IMR-90 (cell line): ENCODE measurements around the gene KCNH6. TPM values are rescaled to one million over a fixed set of nuclear protein-coding genes. Genes with fewer than 3 reads are reported as not detected.

Experiments used
- ATAC-seq: fragments of 200-7000 bp; cut with Tn5 transposase; 2 replicates; pipeline ENCODE4 v1.9.1; 2020; ENCODE audit warnings: low read depth, mild to moderate bottlenecking, moderate library complexity
- BruUV-seq: library from RNA; stranded (reverse); fragments of 400-500 nt; replicated peaks from 2 replicates; lab custom pipeline; 2021; lab: Mats Ljungman, UMichigan
- CTCF ChIA-PET: fragments of 300-600 bp; formaldehyde crosslinking; extraction: SDS; loops from one replicate; lab custom pipeline; 2021; ENCODE audit warnings: antibody characterized with exemption; lab: Yijun Ruan, JAX
- POLR2A ChIA-PET: fragments of 300-600 bp; sonication (Branson Sonifier 250); formaldehyde crosslinking; loops from one replicate; lab custom pipeline; 2022; ENCODE audit warnings: antibody characterized with exemption; ENCODE audit not compliant: unreplicated experiment; lab: Charles Lee
- DNase-seq: peaks from one replicate; pipeline ENCODE4 v3.0.0; 2013
- H2AFZ ChIP-seq: replicated peaks from 2 replicates; pipeline ENCODE3; 2013; ENCODE audit warnings: low read length, mild to moderate bottlenecking; ENCODE audit not compliant: poor library complexity
- H2AK5ac ChIP-seq: 2 replicates; pipeline ENCODE4 v1.6.1; 2013; ENCODE audit warnings: low read depth, low read length, inconsistent platforms
- H2AK9ac ChIP-seq: replicated peaks from 2 replicates; pipeline ENCODE3; 2013; ENCODE audit warnings: mild to moderate bottlenecking, low read depth, low read length, moderate library complexity; ENCODE audit not compliant: poor library complexity
- H2BK120ac ChIP-seq: 2 replicates; pipeline ENCODE4 v1.6.1; 2013; ENCODE audit warnings: low read depth, low read length, inconsistent platforms
- H2BK15ac ChIP-seq: 3 replicates; pipeline ENCODE4 v1.6.1; 2013; ENCODE audit warnings: low read depth, low read length, inconsistent platforms
- H2BK20ac ChIP-seq: 2 replicates; pipeline ENCODE4 v1.6.1; 2013; ENCODE audit warnings: low read depth, mild to moderate bottlenecking, inconsistent platforms, low read length, moderate library complexity
- H2BK5ac ChIP-seq: 2 replicates; pipeline ENCODE4 v1.6.1; 2013; ENCODE audit warnings: mild to moderate bottlenecking, low read depth, low read length, inconsistent platforms; ENCODE audit not compliant: poor library complexity, severe bottlenecking
- H3K14ac ChIP-seq: replicated peaks from 2 replicates; pipeline ENCODE4 v1.6.1; 2013; ENCODE audit warnings: low read depth, low read length, inconsistent platforms
- H3K18ac ChIP-seq: 2 replicates; pipeline ENCODE4 v1.6.1; 2013; ENCODE audit warnings: low read depth, low read length, control low read depth
- H3K23ac ChIP-seq: 2 replicates; pipeline ENCODE4 v1.6.1; 2013; ENCODE audit warnings: low read depth, low read length, inconsistent platforms
- H3K27ac ChIP-seq: 2 replicates; pipeline ENCODE4 v1.5.1; 2013; ENCODE audit warnings: mild to moderate bottlenecking, control low read depth, low read length; ENCODE audit not compliant: insufficient read depth
- H3K27me3 ChIP-seq: 2 replicates; pipeline ENCODE4 v1.6.1; 2013; ENCODE audit warnings: low read length; ENCODE audit not compliant: control insufficient read depth, insufficient read depth
- H3K36me3 ChIP-seq: 2 replicates; pipeline ENCODE4 v1.6.1; 2013; ENCODE audit warnings: low read length, mixed read lengths; ENCODE audit not compliant: control insufficient read depth, insufficient read depth
- H3K4ac ChIP-seq: 2 replicates; pipeline ENCODE4 v1.6.1; 2013; ENCODE audit warnings: low read depth, low read length, inconsistent platforms
- H3K4me1 ChIP-seq: 2 replicates; pipeline ENCODE4 v1.6.1; 2013; ENCODE audit warnings: low read length, mixed read lengths; ENCODE audit not compliant: control insufficient read depth, insufficient read depth
- H3K4me2 ChIP-seq: 2 replicates; pipeline ENCODE4 v1.6.1; 2013; ENCODE audit warnings: low read depth, mild to moderate bottlenecking, control low read depth, low read length, moderate library complexity
- H3K4me3 ChIP-seq: 2 replicates; pipeline ENCODE4 v1.5.1; 2013; ENCODE audit warnings: low read depth, mild to moderate bottlenecking, control low read depth, low read length, moderate library complexity; ENCODE audit not compliant: insufficient read depth
- H3K56ac ChIP-seq: 2 replicates; pipeline ENCODE4 v1.6.1; 2013; ENCODE audit warnings: low read length, inconsistent platforms; ENCODE audit not compliant: insufficient read depth; ENCODE audit errors: extremely low read depth
- H3K79me1 ChIP-seq, 2 experiments: 2 replicates each; pipeline ENCODE4 v1.6.1; 2013; ENCODE audit warnings: low read length in 2 of 2, inconsistent platforms in 1 of 2, low read depth in 1 of 2
- H3K9ac ChIP-seq: 2 replicates; pipeline ENCODE4 v1.6.1; 2013; ENCODE audit warnings: low read depth, low read length, control low read depth
- H3K9me1 ChIP-seq: 2 replicates; pipeline ENCODE4 v1.6.1; 2013; ENCODE audit warnings: low read length, inconsistent platforms; ENCODE audit not compliant: insufficient read depth
- H3K9me3 ChIP-seq: 2 replicates; pipeline ENCODE4 v1.6.1; 2013; ENCODE audit warnings: low read length; ENCODE audit not compliant: control insufficient read depth, insufficient read depth
- H4K20me1 ChIP-seq: 2 replicates; pipeline ENCODE4 v1.6.1; 2013; ENCODE audit warnings: low read length, inconsistent platforms; ENCODE audit not compliant: insufficient read depth
- H4K5ac ChIP-seq: 2 replicates; pipeline ENCODE4 v1.6.1; 2013; ENCODE audit warnings: mild to moderate bottlenecking, low read depth, low read length, control low read depth
- H4K8ac ChIP-seq, 2 experiments: 2 replicates each; pipeline ENCODE4 v1.6.1; 2013; ENCODE audit warnings: low read depth in 2 of 2, low read length in 2 of 2, control low read depth in 1 of 2, inconsistent platforms in 1 of 2
- H4K91ac ChIP-seq: 2 replicates; pipeline ENCODE4 v1.6.1; 2013; ENCODE audit warnings: low read depth, low read length, inconsistent platforms; ENCODE audit not compliant: insufficient read depth
- BHLHE40 ChIP-seq: fragments of 150-350 bp; IDR thresholded peaks from 2 replicates; pipeline ENCODE4 v1.6.1; 2016; ENCODE audit warnings: mild to moderate bottlenecking, low read depth, low read length
- CEBPB ChIP-seq: IDR thresholded peaks from 2 replicates; pipeline ENCODE4 v1.6.1; 2012; ENCODE audit warnings: low read depth, low read length, improper control_type of control experiment
- CHD1 ChIP-seq: IDR thresholded peaks from 2 replicates; pipeline ENCODE4 v1.6.1; 2012; ENCODE audit warnings: low read depth, low read length, improper control_type of control experiment
- FOS ChIP-seq: fragments of 150-350 bp; IDR thresholded peaks from 2 replicates; pipeline ENCODE4 v1.6.1; 2016; ENCODE audit warnings: low read depth, low read length
- MAFK ChIP-seq: IDR thresholded peaks from 2 replicates; pipeline ENCODE4 v1.6.1; 2012; ENCODE audit warnings: low read depth, low read length, improper control_type of control experiment
- MAZ ChIP-seq: IDR thresholded peaks from 2 replicates; pipeline ENCODE4 v1.6.1; 2012; ENCODE audit warnings: low read depth, mild to moderate bottlenecking, low read length, improper control_type of control experiment, moderate library complexity, borderline replicate concordance
- MXI1 ChIP-seq: IDR thresholded peaks from 2 replicates; pipeline ENCODE4 v1.6.1; 2012; ENCODE audit warnings: low read depth, mild to moderate bottlenecking, low read length, moderate library complexity, borderline replicate concordance
- NFE2L2 ChIP-seq: fragments of 150-350 bp; IDR thresholded peaks from 2 replicates; pipeline ENCODE4 v1.6.1; 2016; ENCODE audit warnings: low read depth, mild to moderate bottlenecking, low read length
- POLR2A ChIP-seq: IDR thresholded peaks from 2 replicates; pipeline ENCODE4 v1.6.1; 2012; ENCODE audit warnings: mild to moderate bottlenecking, low read depth, low read length
- RAD21 ChIP-seq: IDR thresholded peaks from 2 replicates; pipeline ENCODE4 v1.6.1; 2012; ENCODE audit warnings: low read length, improper control_type of control experiment
- RCOR1 ChIP-seq: IDR thresholded peaks from 2 replicates; pipeline ENCODE4 v1.6.1; 2012; ENCODE audit warnings: mild to moderate bottlenecking, low read length, improper control_type of control experiment; ENCODE audit not compliant: insufficient replicate concordance
- RFX5 ChIP-seq: IDR thresholded peaks from 2 replicates; pipeline ENCODE4 v1.8.0; 2012; ENCODE audit warnings: low read depth, mild to moderate bottlenecking, low read length, moderate library complexity
- SMC3 ChIP-seq: fragments of 150-350 bp; IDR thresholded peaks from 2 replicates; pipeline ENCODE4 v1.6.1; 2016; ENCODE audit warnings: low read depth, mild to moderate bottlenecking, antibody characterized with exemption, low read length, moderate library complexity
- USF2 ChIP-seq: fragments of 150-350 bp; IDR thresholded peaks from 2 replicates; pipeline ENCODE4 v1.6.1; 2017; ENCODE audit warnings: mild to moderate bottlenecking, antibody characterized with exemption, low read length, low read depth
- dilution Hi-C: fragments of 300-500 bp; cut with HindIII; formaldehyde crosslinking; loops from one replicate; pipeline ENCODE4 v1.14.3; 2018; ENCODE audit warnings: low sequenced_read_pairs; ENCODE audit not compliant: unreplicated experiment
- in situ Hi-C: fragments of 300-500 bp; cut with MboI; formaldehyde crosslinking; loops from 3 replicates; pipeline ENCODE4 v1.14.3; 2019; ENCODE audit warnings: low sequenced_read_pairs, inconsistent platforms, mixed read lengths
- intact Hi-C: fragments of 100-400 bp; cut with micrococcal nuclease; formaldehyde crosslinking; loops from 2 replicates; pipeline ENCODE4 v1.10.0; 2022
- polyA plus RNA-seq, 3 experiments: library from polyadenylated mRNA; depleted of rRNA; stranded (reverse); fragments of >200 nt; gene quantifications; 2 replicates each; pipeline ENCODE4 v1.2.3, GENCODE V29; 2012; ENCODE audit warnings: low replicate concordance in 1 of 3
- total RNA-seq: library from RNA; depleted of rRNA; stranded (reverse); fragments of >200 nt; gene quantifications from 2 replicates; pipeline ENCODE4 v1.2.3, GENCODE V29; 2012
- TF ChIP-seq, protein P1 (sequence below): conservative IDR thresholded peaks from 2 replicates; pipeline ENCODE4 v1.5.1; 2012; ENCODE audit warnings: mild to moderate bottlenecking, low read depth, low read length, improper control_type of control experiment

Gene KCNH6
- total and polyA plus RNA-seq, 2 of the 4 experiments (the other 2 are of a cell fraction) = 0.17 to 0.18 TPM

- Histone ChIP-seq H4K91ac (no peak overlapping the region), H3K4me2 (no peak overlapping the region), H3K4me3 (no peak overlapping the region), H3K36me3 (no peaks in the 10 kb centered on the region), H3K14ac (no peak overlapping the region), H3K27me3 (peaks cover 17% of the 10 kb centered on the region; the same call in 1 of the 2 replicates), H3K9me3 (peaks cover 5% of the 10 kb centered on the region; the same call in 1 of the 2 replicates), H3K4ac (no peak overlapping the region), H4K5ac (no peak overlapping the region), H2AFZ (no peak overlapping the region), H3K27ac (no peak overlapping the region), H2BK5ac (no peak overlapping the region), H3K79me1 (peaks cover 0 to 2% of the 10 kb centered on the region in 2 experiments; a peak in 1 of 4 replicates), H3K4me1 (peaks cover 3% of the 10 kb centered on the region; the same call in 1 of the 2 replicates), H3K56ac (no peak overlapping the region), H3K9ac (no peak overlapping the region), H2BK20ac (no peak overlapping the region), H2AK5ac (no peak overlapping the region), H3K23ac (no peak overlapping the region), H4K8ac (no peak overlapping the region), H3K18ac (no peak overlapping the region), H4K20me1 (no peaks in the 10 kb centered on the region), H2BK120ac (no peak overlapping the region), H2BK15ac (no peak overlapping the region), H2AK9ac (no peak overlapping the region), H3K9me1 (peaks cover 5% of the 10 kb centered on the region; the same call in 1 of the 2 replicates)
- intact Hi-C loops (no loop called here), in situ Hi-C loops (no loop called here), dilution Hi-C loops (no loop called here)
- DNase-seq (no peak), ATAC-seq (no peak)
- TF ChIP-seq USF2 = no peak
- TF ChIP-seq RFX5 = no peak
- no peak for TF ChIP-seq RAD21
- TF ChIP-seq POLR2A = no peak
- no peak for TF ChIP-seq RCOR1
- no peak for TF ChIP-seq MXI1
- TF ChIP-seq CHD1 = no peak
- no peak for TF ChIP-seq SMC3
- no peak for TF ChIP-seq MAFK
- TF ChIP-seq BHLHE40 = no peak
- no peak for TF ChIP-seq MAZ
- TF ChIP-seq CEBPB = no peak
- TF ChIP-seq, protein P1, sequence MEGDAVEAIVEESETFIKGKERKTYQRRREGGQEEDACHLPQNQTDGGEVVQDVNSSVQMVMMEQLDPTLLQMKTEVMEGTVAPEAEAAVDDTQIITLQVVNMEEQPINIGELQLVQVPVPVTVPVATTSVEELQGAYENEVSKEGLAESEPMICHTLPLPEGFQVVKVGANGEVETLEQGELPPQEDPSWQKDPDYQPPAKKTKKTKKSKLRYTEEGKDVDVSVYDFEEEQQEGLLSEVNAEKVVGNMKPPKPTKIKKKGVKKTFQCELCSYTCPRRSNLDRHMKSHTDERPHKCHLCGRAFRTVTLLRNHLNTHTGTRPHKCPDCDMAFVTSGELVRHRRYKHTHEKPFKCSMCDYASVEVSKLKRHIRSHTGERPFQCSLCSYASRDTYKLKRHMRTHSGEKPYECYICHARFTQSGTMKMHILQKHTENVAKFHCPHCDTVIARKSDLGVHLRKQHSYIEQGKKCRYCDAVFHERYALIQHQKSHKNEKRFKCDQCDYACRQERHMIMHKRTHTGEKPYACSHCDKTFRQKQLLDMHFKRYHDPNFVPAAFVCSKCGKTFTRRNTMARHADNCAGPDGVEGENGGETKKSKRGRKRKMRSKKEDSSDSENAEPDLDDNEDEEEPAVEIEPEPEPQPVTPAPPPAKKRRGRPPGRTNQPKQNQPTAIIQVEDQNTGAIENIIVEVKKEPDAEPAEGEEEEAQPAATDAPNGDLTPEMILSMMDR = no peak
- TF ChIP-seq NFE2L2 = no peak
- no peak for TF ChIP-seq FOS
- ChIA-PET POLR2A (no interaction called here), CTCF (no interaction called here)
- BruUV-seq = no TSS peak
Observed at GRCh38 chr17:63504261-63504660, 18.9 kb upstream of the KCNH6 start.
